NCI-H1436 (cell line): Measurements from ENCODE around the gene GAB2.
"Not testable (repeated sequence)": the region's sequence is repeated elsewhere in the genome, so short reads cannot be mapped to it uniquely, and the experiment has no call there.

Experiments used
- DNase-seq: peaks from one replicate; lab custom pipeline; 2025; lab: John Stamatoyannopoulos, UW

Gene GAB2, protein sequence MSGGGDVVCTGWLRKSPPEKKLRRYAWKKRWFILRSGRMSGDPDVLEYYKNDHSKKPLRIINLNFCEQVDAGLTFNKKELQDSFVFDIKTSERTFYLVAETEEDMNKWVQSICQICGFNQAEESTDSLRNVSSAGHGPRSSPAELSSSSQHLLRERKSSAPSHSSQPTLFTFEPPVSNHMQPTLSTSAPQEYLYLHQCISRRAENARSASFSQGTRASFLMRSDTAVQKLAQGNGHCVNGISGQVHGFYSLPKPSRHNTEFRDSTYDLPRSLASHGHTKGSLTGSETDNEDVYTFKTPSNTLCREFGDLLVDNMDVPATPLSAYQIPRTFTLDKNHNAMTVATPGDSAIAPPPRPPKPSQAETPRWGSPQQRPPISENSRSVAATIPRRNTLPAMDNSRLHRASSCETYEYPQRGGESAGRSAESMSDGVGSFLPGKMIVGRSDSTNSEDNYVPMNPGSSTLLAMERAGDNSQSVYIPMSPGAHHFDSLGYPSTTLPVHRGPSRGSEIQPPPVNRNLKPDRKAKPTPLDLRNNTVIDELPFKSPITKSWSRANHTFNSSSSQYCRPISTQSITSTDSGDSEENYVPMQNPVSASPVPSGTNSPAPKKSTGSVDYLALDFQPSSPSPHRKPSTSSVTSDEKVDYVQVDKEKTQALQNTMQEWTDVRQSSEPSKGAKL

DNA sequence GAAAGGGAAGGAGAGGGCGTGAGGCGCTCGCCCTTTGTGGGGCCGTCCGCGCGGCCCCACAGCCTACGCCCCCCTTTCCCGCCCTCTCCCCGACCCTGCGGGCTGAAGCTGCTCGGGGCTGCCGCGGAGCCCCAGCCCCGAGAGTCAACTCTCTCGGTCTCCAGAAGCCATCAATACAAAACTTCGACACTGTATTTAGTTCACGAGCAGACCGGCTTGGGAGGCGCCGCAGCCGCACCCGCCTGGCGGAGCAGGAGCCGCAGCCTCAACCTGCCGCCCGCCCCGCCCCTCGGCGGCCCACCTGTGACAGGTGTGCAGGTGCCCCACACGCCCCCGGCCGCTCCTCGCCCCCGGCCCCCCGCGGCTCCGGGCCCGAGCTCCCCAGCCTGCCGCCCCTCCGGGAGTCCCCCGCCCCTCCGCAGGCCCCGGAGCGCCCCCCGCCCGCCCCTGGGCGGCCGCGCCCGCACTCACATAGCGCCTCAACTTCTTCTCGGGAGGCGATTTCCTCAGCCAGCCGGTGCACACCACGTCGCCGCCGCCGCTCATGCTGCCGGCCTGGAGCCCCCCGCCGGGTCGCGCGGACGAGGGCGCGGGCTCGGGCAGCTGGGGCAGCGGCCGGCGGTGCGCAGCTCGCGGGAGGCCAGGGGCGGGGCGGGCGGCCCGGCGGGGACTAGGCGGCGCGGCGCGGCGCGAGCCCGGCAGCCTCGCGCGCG lies at the start of gene GAB2:
TSS of gene GAB2 (minus strand) at position 646 of the 713 bp plus-strand sequence. CDS start at position 546, 100 bp downstream.
- no peak for DNase-seq

- DNase-seq, result no peak
Measured at GRCh38 chr11:78467370-78467769, 49.8 kb upstream of the GAB2 start.

DNA sequence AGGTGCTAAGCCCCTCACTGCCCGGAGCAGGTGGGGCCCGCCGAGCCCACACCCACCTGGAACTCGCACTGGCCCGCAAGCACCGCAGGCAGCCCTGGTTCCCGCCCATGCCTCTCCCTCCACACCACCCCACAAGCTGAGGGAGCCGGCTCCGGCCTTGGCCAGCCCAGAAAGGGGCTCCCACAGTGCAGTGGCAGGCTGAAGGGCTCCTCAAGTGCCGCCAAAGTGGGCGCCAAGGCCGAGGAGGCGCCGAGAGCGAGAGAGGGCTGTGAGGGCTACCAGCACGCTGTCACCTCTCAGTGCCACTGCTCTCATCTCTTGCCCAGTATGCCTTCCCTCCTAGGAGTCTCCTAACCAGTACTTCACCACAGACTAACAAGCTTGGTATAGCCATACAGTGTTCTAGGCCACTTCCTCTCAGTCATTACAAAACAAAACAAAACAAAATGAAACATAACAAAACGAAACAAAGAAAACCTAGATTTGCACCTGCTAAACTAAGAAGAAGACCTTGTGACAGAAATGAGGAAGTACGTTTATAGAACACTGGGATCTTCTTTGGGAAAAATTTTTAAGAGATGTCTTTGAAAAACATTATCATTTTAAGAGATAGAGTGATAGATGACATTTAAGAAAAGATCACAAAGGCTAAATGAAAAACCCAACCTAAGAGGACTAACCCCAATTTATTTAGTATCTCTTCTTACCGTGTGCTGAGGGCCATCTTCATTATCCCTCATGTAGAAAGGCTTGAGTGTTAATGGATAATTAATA lies 47.7 kb upstream of the GAB2 start:
- DNase-seq, result no peak

DNA sequence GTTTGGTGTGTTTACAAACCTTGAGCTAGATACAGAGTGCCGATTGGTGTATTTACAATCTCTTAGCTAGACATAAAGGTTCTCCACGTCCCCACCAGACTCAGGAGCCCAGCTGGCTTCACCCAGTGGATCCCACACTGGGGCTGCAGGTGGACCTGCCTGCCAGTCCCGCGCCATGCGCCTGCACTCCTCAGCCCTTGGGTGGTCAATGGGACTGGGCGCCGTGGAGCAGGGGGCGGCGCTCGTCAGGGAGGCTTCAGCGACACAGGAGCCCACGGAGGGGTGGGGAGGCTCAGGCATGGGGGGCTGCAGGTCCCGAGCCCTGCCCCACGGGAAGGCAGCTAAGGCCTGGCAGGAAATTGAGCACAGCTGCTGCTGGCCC lies 47.2 kb upstream of the GAB2 start:
- not testable (repeated sequence) for DNase-seq

DNA sequence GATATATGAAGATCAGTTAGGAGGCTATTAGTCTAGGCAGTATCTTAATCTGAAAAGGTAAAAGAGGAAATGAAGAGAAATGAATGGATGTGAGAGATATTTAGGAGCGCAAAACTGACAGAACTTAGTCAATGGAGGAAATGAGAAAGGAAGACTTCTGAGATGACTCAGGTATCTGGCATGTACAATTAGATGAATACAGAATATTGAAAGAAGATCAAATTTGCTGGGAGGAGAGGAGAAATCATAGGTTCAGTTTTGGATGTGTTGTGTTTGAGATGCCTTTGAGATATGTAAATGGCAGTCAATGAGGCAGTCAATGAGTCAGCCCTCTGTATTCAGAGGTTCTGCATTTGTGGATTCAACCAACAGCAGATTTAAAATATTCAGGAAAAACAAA lies 42.9 kb upstream of the GAB2 start:
- DNase-seq, result no peak

GRCh38 chr11:78459738-78460137 lies 42.1 kb upstream of the GAB2 start:
- DNase-seq, result no peak

- no peak for DNase-seq
Measured at GRCh38 chr11:78457448-78457847, 39.8 kb upstream of the GAB2 start.

DNA sequence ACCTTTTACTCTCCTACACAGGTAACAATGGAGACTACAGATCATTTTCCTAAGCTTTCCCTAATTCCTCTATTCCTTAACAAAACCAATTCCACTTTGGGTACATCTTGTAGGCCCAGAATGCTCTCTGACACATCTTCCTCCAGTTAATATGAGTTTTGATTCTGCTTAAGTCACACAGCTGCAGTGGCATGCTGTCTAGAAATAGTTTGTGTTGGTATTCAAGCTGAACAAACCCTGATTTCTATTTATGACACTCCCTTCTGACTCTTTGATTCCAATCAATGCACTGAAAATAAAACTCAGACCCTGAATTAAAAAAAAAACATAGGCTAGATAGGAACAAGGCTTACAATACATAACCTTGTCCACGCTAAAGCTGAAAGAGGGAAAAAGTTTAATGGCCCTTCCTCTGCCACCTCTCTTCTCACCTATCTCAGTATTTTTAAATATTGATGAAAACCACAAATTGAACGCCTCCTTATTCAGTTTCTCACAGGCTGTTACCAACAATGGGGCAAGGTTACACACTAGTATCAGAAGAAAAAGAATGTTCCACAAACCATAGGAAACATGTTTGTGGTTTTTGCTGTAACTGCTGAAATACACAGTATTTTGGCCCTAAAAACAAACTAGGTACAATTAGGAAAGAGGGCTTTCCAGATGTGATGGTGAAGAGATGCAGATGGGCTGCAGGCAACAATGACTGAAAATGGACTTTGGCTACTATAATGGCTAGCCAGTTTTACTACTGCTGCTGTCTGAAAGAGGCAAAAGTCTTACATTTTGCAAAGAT lies 35.7 kb upstream of the GAB2 start:
- DNase-seq, result no peak

DNA sequence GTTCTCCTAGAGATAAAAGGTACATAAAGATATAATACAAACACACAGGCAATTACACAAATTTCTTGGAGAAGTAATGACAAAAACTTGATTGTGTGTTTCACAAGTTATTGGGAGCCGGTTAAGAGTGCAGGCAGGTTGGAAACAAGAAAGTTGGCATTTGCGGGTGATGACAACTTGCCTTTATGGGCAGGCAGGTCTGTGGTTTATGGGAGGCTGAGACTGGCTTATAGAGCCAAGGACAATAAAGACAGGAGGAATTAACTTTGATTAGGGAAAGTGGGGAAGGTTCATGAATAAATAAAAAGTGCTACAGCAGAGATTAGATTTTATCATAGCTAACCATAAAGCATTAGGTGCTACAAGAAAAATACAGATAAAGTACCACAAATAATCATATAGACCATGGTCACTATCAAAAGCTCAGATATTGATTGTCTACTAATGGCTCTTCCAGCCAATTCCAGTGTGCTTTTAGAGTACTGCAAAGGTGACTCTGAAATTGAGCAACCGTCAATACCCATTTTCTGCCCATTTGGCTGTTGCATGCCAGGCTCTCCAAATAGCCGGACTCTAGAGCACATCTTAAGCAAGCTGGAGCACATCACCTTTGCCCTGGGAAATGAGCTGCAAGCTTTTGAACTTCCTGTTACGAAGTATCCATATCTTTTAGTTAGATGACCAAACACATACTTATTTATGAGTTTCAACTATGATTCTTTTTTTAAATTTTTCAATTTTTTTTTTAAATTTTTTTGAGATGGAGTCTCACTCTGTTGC lies 33.9 kb upstream of the GAB2 start:
- no peak for DNase-seq

DNA sequence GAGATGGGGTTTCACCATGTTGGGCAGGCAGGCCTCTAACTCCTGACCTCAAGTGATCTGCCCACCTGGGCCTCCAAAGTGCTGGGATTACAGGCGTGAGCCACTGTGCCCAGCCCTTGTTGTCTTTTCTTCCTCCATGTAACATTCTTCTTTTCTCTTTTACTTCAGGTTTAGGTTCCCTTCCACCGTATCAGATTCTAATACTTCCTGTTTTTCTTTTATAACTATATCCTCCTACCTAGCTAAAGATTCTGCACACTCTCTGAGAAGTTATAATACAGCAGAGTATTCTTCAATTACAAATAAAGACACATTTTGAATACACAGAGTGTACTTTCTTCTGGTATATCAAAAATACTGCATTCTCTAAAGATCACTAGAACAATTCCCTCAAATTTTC lies 33.2 kb upstream of the GAB2 start:
- no peak for DNase-seq

DNA sequence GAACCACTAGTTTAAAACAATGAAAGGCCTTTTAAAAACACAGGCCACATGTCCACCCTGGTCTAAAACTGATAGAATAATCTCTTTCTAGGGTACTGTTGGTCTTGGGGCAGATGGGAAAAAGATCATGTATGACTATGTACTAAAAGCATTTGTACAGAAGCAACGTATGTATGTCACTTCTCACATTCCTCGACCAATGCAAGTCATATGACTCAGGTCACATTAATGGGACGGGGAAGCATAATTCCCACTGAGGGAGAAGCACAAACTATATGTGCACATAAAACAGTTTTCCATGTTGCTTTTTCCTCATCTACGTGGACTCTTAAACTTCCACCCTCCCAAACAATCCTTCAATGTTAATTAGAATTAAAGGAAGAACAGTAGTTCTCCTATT lies 32.2 kb upstream of the GAB2 start:
- DNase-seq, result no peak

DNA sequence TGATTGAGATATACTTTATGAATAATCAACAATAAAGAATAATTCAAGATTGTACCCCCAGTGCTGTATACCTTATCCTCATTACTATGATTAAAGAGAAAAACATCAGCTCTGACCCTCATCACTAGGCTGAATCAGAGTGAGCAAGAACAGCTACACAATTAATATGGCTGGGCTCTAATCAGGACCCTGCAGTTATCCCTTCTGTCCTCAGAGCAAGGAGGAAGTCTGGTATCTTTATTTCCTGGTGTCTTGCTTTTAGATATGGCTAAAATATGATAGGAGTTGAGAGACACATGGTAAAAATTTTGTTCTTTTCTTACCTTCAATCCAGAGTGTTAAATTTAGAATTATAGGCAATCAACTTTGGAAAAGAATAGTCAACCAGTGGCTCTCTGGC lies 28.6 kb upstream of the GAB2 start:
- DNase-seq, result no peak

GRCh38 chr11:78444726-78445125 lies 27.1 kb upstream of the GAB2 start:
- DNase-seq, result no peak

- no peak for DNase-seq
Measured at GRCh38 chr11:78441956-78442355, 24.3 kb upstream of the GAB2 start.

DNA sequence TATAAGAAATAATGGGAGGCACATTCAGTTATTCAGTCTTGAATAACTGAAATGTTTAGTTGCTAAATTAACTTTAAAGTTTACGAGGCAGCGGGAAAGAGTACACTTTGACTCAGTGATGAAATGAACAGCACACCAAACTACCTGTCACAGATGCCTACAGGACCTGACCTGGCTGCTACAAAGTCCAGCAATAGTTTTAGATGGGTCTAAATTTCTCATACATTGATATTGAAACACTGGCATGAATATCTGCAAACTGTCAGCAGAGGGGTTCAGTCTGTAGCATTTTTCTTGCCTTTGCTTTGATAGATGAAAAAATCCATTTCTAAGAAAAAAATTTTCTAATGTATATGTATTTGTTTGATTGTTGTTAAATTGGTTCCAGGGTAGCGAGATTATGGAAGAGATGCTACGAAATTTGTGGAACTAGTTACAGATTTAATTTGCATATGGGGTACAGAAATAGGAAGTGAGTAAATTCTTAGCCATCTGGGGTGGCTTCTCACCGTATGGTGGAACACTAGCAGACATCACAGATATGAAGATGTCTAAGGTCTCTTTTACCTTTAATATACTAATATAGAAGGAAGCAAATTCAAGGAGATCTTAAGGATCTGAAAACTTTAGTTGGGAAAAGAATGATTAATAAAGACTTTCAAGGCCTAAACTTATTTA lies 20.8 kb upstream of the GAB2 start:
- DNase-seq, result no peak

DNA sequence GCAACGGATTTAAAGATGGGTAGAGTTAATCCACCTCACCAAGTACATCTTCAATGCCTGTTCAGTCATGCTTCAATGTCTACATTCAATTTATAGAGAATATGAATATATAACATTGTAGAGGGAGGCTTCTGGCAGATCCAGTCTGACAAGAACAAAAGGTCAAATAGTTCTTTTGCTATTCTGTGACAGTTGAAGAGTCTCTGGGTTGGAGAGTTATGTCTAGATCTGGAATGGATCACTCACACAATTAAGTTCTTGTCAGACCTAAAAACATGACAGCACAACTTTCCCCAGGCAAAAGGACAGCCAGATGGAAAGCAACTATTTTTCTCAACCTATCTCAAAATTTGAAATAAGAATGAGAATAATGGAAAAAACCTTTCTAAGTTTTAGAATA lies 15.3 kb upstream of the GAB2 start:
- DNase-seq, result no peak

DNA sequence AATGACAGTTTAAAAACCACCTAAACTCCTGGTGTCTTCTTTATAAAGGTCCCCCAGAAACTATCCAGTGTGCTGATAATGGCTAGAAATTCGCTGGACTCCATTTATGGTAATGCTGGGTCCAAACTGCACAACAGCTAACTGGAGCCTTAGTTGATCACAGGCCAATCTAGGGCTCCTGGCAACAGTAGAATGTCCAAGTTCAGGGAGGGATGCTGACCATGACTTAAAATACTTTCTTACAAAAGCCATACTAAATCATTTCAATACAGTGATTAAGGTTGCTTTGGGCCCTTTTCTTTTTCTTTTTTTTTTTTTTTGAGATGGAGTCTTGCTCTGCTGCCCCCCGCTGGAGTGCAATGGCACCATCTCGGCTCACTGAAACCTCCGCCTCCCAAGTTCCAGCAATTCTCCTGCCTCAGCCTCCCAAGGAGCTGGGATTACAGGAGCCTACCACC lies 14.5 kb upstream of the GAB2 start:
- DNase-seq, result no peak

- no peak for DNase-seq
Measured at GRCh38 chr11:78429660-78430059, 12.0 kb upstream of the GAB2 start.

DNA sequence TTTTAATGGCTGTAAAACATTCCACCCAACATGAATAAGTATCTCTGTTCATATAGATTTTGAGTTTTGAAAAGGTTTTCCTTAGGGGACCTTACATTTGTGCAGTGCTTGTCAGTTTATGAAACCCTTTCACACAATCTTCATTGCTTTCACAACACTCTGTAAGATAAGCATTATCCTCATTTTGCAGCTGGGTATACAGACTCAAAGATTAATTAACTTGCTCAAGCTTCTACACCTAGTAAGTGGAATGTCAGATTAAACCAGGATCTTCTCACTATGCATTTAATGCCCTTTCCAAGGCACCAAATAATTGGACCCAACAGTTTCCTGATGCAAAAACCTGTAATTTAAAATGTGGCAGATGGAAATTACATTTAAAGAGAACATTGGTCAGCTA lies 11.6 kb upstream of the GAB2 start:
- no peak for DNase-seq

DNA sequence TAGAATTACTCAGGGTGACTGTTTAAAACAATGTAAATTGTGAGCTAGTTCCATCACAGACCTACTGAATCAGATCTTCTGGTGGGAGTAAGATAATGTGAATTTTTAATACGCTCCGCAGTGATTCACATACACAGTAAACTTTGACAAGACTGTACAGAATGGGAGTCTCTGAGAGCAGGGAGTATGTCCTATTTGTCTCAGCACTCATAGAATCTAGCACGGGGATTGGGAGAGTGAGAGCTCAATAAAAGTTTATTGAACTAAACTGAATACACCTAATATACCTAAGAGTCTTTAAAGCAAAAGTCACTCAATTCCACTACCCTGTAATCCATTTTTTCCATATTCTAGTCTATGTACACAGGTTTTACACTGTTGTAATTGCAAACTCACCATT lies 11.2 kb upstream of the GAB2 start:
- DNase-seq, result no peak
